H1 (cell line): ENCODE results near the gene FGFBP3. TPM values are rescaled to one million over a fixed set of nuclear protein-coding genes. Genes with fewer than 3 reads are reported as not detected.

Source experiments
- CTCF ChIA-PET: fragments of 300-600 bp; sonication (Branson Sonifier 250); formaldehyde crosslinking; loops from one replicate; lab custom pipeline; 2021; ENCODE audit not compliant: partially characterized antibody; lab: Charles Lee
- POLR2A ChIA-PET: fragments of 300-600 bp; sonication (Branson Sonifier 250); formaldehyde crosslinking; loops from one replicate; lab custom pipeline; 2021; ENCODE audit warnings: inconsistent platforms; ENCODE audit not compliant: partially characterized antibody; lab: Charles Lee
- DNase-seq, 2 experiments: peaks; one replicate each; pipeline versions ENCODE4 v3.0.0 to v3.0.0-alpha.2; 2010 to 2022; ENCODE audit warnings: low spot score in 2 of 2, low read depth in 1 of 2, mixed read lengths in 1 of 2
- FAIRE-seq: peaks from 2 replicates; lab custom pipeline; 2011; peaks lifted over from hg19 to GRCh38; lab: Jason Lieb, UNC
- H2AFZ ChIP-seq: 2 replicates; pipeline ENCODE4 v1.8.1; 2012; ENCODE audit warnings: low read length, inconsistent platforms
- H2AK5ac ChIP-seq: 2 replicates; pipeline ENCODE4 v1.6.1; 2013; ENCODE audit warnings: low read depth, low read length
- H2BK120ac ChIP-seq: replicated peaks from 2 replicates; pipeline ENCODE3; 2013; ENCODE audit warnings: low read depth, low read length, inconsistent platforms
- H2BK12ac ChIP-seq: 2 replicates; pipeline ENCODE4 v1.6.1; 2013; ENCODE audit warnings: low read depth, low read length
- H2BK15ac ChIP-seq: 2 replicates; pipeline ENCODE4 v1.6.1; 2013; ENCODE audit warnings: low read length
- H2BK20ac ChIP-seq: 2 replicates; pipeline ENCODE4 v1.6.1; 2013; ENCODE audit warnings: low read length
- H2BK5ac ChIP-seq: 2 replicates; pipeline ENCODE4 v1.6.1; 2013; ENCODE audit warnings: low read depth, low read length
- H3K14ac ChIP-seq: 2 replicates; pipeline ENCODE4 v1.6.1; 2013; ENCODE audit warnings: inconsistent platforms; ENCODE audit not compliant: insufficient read length
- H3K18ac ChIP-seq: 2 replicates; pipeline ENCODE4 v1.6.1; 2013; ENCODE audit warnings: low read length; ENCODE audit errors: extremely low read depth
- H3K23ac ChIP-seq: 2 replicates; pipeline ENCODE4 v1.6.1; 2013; ENCODE audit warnings: inconsistent platforms; ENCODE audit not compliant: insufficient read length
- H3K23me2 ChIP-seq: 2 replicates; pipeline ENCODE4 v1.6.1; 2013; ENCODE audit warnings: low read depth, low read length
- H3K27ac ChIP-seq: 2 replicates; pipeline ENCODE4 v1.6.1; 2011; ENCODE audit warnings: low read depth, low read length, inconsistent platforms
- H3K27me3 ChIP-seq, 4 experiments: replicated peaks in 1 of 4; 1 replicate in 1 of 4; 2 replicates in 3 of 4; pipeline versions ENCODE4 v1.6.1 to v1.8.1; 2011 to 2013; ENCODE audit warnings: low read length in 3 of 4, mild to moderate bottlenecking in 3 of 4, inconsistent platforms in 2 of 4, mixed read lengths in 2 of 4, moderate library complexity in 1 of 4; ENCODE audit not compliant: control insufficient read depth in 3 of 4, insufficient read depth in 3 of 4; ENCODE audit errors: extremely low read depth in 1 of 4
- H3K36me3 ChIP-seq, 4 experiments: 2 replicates each; pipeline versions ENCODE4 v1.6.1 to v1.8.1; 2011 to 2013; ENCODE audit warnings: mild to moderate bottlenecking in 4 of 4, low read length in 3 of 4, moderate library complexity in 2 of 4, control low read depth in 1 of 4, inconsistent platforms in 1 of 4; ENCODE audit not compliant: insufficient read depth in 4 of 4, control insufficient read depth in 2 of 4
- H3K4ac ChIP-seq: replicated peaks from 2 replicates; pipeline ENCODE3; 2013; ENCODE audit warnings: low read length, low read depth, mixed read lengths, inconsistent platforms; ENCODE audit not compliant: insufficient read length
- H3K4me1 ChIP-seq, 4 experiments: replicated peaks in 1 of 4; 1 replicate in 1 of 4; 2 replicates in 3 of 4; pipeline versions ENCODE4 v1.6.1 to v1.8.1; 2011 to 2013; ENCODE audit warnings: low read length in 3 of 4, inconsistent platforms in 2 of 4, mixed read lengths in 1 of 4; ENCODE audit not compliant: insufficient read depth in 4 of 4, control insufficient read depth in 3 of 4
- H3K4me2 ChIP-seq, 2 experiments: 2 replicates each; pipeline versions ENCODE4 v1.6.1 to v1.8.1; 2011 to 2013; ENCODE audit warnings: low read depth in 2 of 2, low read length in 2 of 2, control low read depth in 1 of 2, inconsistent platforms in 1 of 2, mild to moderate bottlenecking in 1 of 2; ENCODE audit not compliant: insufficient read depth in 1 of 2
- H3K4me3 ChIP-seq, 4 experiments: fragments of 200-600, 300-600 bp in 1 of 4; sonication (generic), shearing (Covaris generic), sonication (Bioruptor Twin) in 1 of 4; 2 replicates each; pipeline versions ENCODE4 v1.5.1 to v1.8.1; 2011 to 2016; ENCODE audit warnings: low read length in 4 of 4, low read depth in 3 of 4, control low read depth in 2 of 4, inconsistent platforms in 2 of 4, mild to moderate bottlenecking in 2 of 4, mixed read lengths in 1 of 4, moderate library complexity in 1 of 4; ENCODE audit not compliant: insufficient read depth in 2 of 4; ENCODE audit errors: extremely low read depth in 1 of 4
- H3K56ac ChIP-seq: replicated peaks from 2 replicates; pipeline ENCODE3; 2013; ENCODE audit warnings: low read depth, mild to moderate bottlenecking, mixed read lengths, low read length, inconsistent platforms; ENCODE audit not compliant: insufficient read length
- H3K79me1 ChIP-seq: 2 replicates; pipeline ENCODE4 v1.6.1; 2013; ENCODE audit warnings: low read depth, low read length, control low read depth
- H3K79me2 ChIP-seq, 2 experiments: 2 replicates each; pipeline versions ENCODE4 v1.6.1 to v1.8.1; 2012 to 2013; ENCODE audit warnings: low read length in 2 of 2, mild to moderate bottlenecking in 2 of 2, inconsistent platforms in 1 of 2; ENCODE audit not compliant: insufficient read depth in 2 of 2, control insufficient read depth in 1 of 2
- H3K9ac ChIP-seq, 4 experiments: replicated peaks in 1 of 4; 1 replicate in 1 of 4; 2 replicates in 3 of 4; pipeline versions ENCODE4 v1.6.1 to v1.8.1; 2011 to 2013; ENCODE audit warnings: low read depth in 3 of 4, low read length in 3 of 4, control low read depth in 2 of 4, mild to moderate bottlenecking in 2 of 4, moderate library complexity in 2 of 4, inconsistent platforms in 1 of 4; ENCODE audit errors: extremely low read depth in 1 of 4
- H3K9me3 ChIP-seq, 2 experiments: 2 replicates each; pipeline versions ENCODE4 v1.6.1 to v1.8.1; 2012 to 2013; ENCODE audit warnings: mild to moderate bottlenecking in 2 of 2, moderate library complexity in 2 of 2, control low read depth in 1 of 2, inconsistent platforms in 1 of 2, low read depth in 1 of 2, low read length in 1 of 2, mixed read lengths in 1 of 2; ENCODE audit not compliant: insufficient read depth in 2 of 2
- H4K20me1 ChIP-seq, 2 experiments: replicated peaks in 1 of 2; 2 replicates each; pipeline versions ENCODE3 to v1.8.1; 2011 to 2013; ENCODE audit warnings: inconsistent platforms in 2 of 2, low read length in 2 of 2, mild to moderate bottlenecking in 1 of 2; ENCODE audit not compliant: insufficient read depth in 2 of 2, control insufficient read depth in 1 of 2
- H4K5ac ChIP-seq: 2 replicates; pipeline ENCODE4 v1.6.1; 2013; ENCODE audit warnings: low read length, low read depth, mixed read lengths, inconsistent platforms; ENCODE audit not compliant: insufficient read length
- H4K8ac ChIP-seq: 2 replicates; pipeline ENCODE4 v1.8.0; 2013; ENCODE audit warnings: mild to moderate bottlenecking, moderate library complexity, low read length, inconsistent platforms; ENCODE audit not compliant: insufficient read depth; ENCODE audit errors: extremely low read depth
- H4K91ac ChIP-seq: replicated peaks from 2 replicates; pipeline ENCODE3; 2013; ENCODE audit warnings: low read length, mixed read lengths, inconsistent platforms; ENCODE audit not compliant: insufficient read length
- ASH2L ChIP-seq: fragments of 200-600, 300-600 bp; sonication (generic); IDR thresholded peaks from one replicate; pipeline ENCODE4 v1.7.1; 2017; ENCODE audit warnings: low read length
- EGR1 ChIP-seq: IDR thresholded peaks from 2 replicates; pipeline ENCODE4 v1.6.1; 2011; ENCODE audit warnings: low read depth, low read length, borderline replicate concordance
- GABPA ChIP-seq: IDR thresholded peaks from 2 replicates; pipeline ENCODE4 v1.6.1; 2011; ENCODE audit warnings: mild to moderate bottlenecking, low read length, moderate library complexity, borderline replicate concordance; ENCODE audit not compliant: insufficient read depth
- GTF2F1 ChIP-seq: IDR thresholded peaks from 2 replicates; pipeline ENCODE4 v1.6.1; 2012; ENCODE audit warnings: low read depth, low read length, improper control_type of control experiment, borderline replicate concordance
- KDM1A ChIP-seq: fragments of 200-600, 300-600 bp; sonication (generic); IDR thresholded peaks from 2 replicates; pipeline ENCODE4 v1.7.1; 2016; ENCODE audit warnings: mild to moderate bottlenecking, low read length, borderline replicate concordance
- KDM5A ChIP-seq: fragments of 200-600 bp; IDR thresholded peaks from 2 replicates; pipeline ENCODE4 v1.7.1; 2012; ENCODE audit warnings: mild to moderate bottlenecking, low read length, inconsistent platforms, mixed read lengths
- MAFK ChIP-seq: IDR thresholded peaks from 2 replicates; pipeline ENCODE4 v1.6.1; 2012; ENCODE audit warnings: low read depth, mild to moderate bottlenecking, improper control_type of control experiment, low read length
- NANOG ChIP-seq: IDR thresholded peaks from 2 replicates; pipeline ENCODE4 v1.6.1; 2011; ENCODE audit warnings: low read length, low read depth, mild to moderate bottlenecking, inconsistent platforms; ENCODE audit not compliant: insufficient read depth, poor library complexity, severe bottlenecking
- POLR2AphosphoS5 ChIP-seq: IDR thresholded peaks from 2 replicates; pipeline ENCODE4 v1.6.1; 2011; ENCODE audit warnings: low read depth, low read length
- RFX5 ChIP-seq: IDR thresholded peaks from 2 replicates; pipeline ENCODE4 v1.6.1; 2011; ENCODE audit warnings: low read depth, low read length, improper control_type of control experiment, borderline replicate concordance
- RNF2 ChIP-seq: fragments of 200-900, 300-1000 bp; sonication (generic); IDR thresholded peaks from 2 replicates; pipeline ENCODE4 v1.7.1; 2016; ENCODE audit warnings: borderline replicate concordance, low read depth, mild to moderate bottlenecking, antibody characterized with exemption, low read length; ENCODE audit not compliant: poor library complexity, severe bottlenecking; ENCODE audit errors: missing control alignments
- TAF7 ChIP-seq: optimal IDR thresholded peaks from 2 replicates; pipeline ENCODE3; 2011; ENCODE audit warnings: low read depth, mild to moderate bottlenecking, inconsistent platforms, low read length, moderate library complexity, borderline replicate concordance
- WGBS, 2 experiments: shearing (Covaris generic) in 1 of 2; methylation state at CpG; one replicate each; pipeline versions ENCODE4 v1.1.6 to v1.1.7; 2013 to 2015; ENCODE audit warnings: low lambda C conversion rate in 2 of 2, mixed read lengths in 2 of 2, inconsistent platforms in 1 of 2, low coverage in 1 of 2, missing lambda C conversion rate in 1 of 2; ENCODE audit not compliant: insufficient replicate concordance in 2 of 2, insufficient coverage in 1 of 2, insufficient read length in 1 of 2; ENCODE audit errors: extremely low coverage in 1 of 2, missing lambda C conversion rate in 1 of 2; 5-methylcytosine and 5-hydroxymethylcytosine counted together
- polyA plus RNA-seq, 7 experiments: library from polyadenylated mRNA; depleted of rRNA in 3 of 7; stranded (reverse) in 5 of 7; unstranded in 2 of 7; fragments of >200 nt in 5 of 7; fragments of 200-250 nt in 2 of 7; gene quantifications; 1 replicate in 5 of 7; 2 replicates in 1 of 7; 4 replicates in 1 of 7; pipeline versions ENCODE4 v1.2.1 to v1.2.3, GENCODE V29; 2011 to 2013; ENCODE audit warnings: missing spikeins in 2 of 7, mixed read lengths in 2 of 7
- total RNA-seq: library from RNA; stranded (reverse); fragmentation: NEBNext Ultra II Directional; extraction: Animal tissue kit (Norgen Biotek cat#: 25700); gene quantifications from 2 replicates; pipeline ENCODE4 v1.2.1, GENCODE V29; 2021
- TF ChIP-seq, protein P1 (sequence below): IDR thresholded peaks from 2 replicates; pipeline ENCODE4 v1.6.1; 2012; ENCODE audit warnings: inconsistent platforms

The FGFBP3 gene
- total and polyA plus RNA-seq, 2 of the 8 experiments (the other 6 are each of a cell fraction or from before 2014, with no cell fraction given) = 54.6 to 115 TPM

DNA sequence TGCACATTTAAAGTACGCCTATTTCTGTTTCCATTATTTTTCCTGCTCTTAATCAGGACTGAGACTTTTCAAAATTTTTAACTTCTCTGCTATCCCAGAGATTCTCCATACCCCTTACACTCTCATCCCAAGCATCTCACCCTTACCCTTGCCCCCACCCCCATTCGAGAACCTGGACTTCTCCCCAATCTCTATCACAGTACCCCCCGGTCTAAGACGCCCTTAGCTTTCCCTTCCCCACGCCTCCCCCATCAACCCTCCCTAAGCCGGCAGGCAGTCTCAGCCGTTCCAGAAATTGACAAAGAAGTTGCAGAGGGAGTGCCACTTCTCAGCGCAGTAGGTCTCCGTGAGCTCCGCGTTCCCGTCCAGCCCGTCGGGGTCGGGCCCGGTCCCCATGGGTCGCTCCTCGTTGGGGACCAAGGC is 1.4 kb downstream of the FGFBP3 start:
- no peak overlapping the region for H2BK120ac ChIP-seq
- H2AK5ac ChIP-seq = no peak overlapping the region
- no peak overlapping the region for H2BK20ac ChIP-seq
- WGBS, 2 experiments = 4% methylated on average over 17 of the region's 18 CpGs; no CpG with 5 or more reads in 1 of the 2 experiments
- peak overlapping the region; percentile 69 to 88 (median 80) for H3K4me3 ChIP-seq
- CTCF ChIA-PET = interaction anchor here (0.6 to 2.5 kb wide), 16 partner anchors 10 to 1042 kb away, joined by 3 to 10 read pairs (median 3); partner anchors contain the start of gene BTAF1
- peak overlapping the region; percentile 96 for H4K91ac ChIP-seq
- no peaks in the 10 kb centered on the region for H3K27me3 ChIP-seq
- H3K79me1 ChIP-seq = peaks cover 5% of the 10 kb centered on the region; the same call in 1 of the 2 replicates
- H4K8ac ChIP-seq = peak overlapping the region; percentile 86
- POLR2A ChIA-PET = interaction anchor here (0.7 to 2.6 kb wide), 10 partner anchors 11 to 1013 kb away, joined by 3 to 26 read pairs (median 4); partner anchors contain the start of genes BTAF1 and TNKS2
- H3K56ac ChIP-seq = peak overlapping the region; percentile 82
- peak overlapping the region; percentile 96 for H4K5ac ChIP-seq
- no peak overlapping the region for H3K27ac ChIP-seq
- FAIRE-seq (no peak), DNase-seq (no peak)
- peak overlapping the region; percentile 49 to 73 (median 66) for H3K9ac ChIP-seq
- peak overlapping the region; percentile 62 to 78 for H3K4me2 ChIP-seq
- H2AFZ ChIP-seq = no peak overlapping the region
- H2BK12ac ChIP-seq = no peak overlapping the region
- H2BK5ac ChIP-seq = no peak overlapping the region
- no peaks in the 10 kb centered on the region for H4K20me1 ChIP-seq
- H3K36me3 ChIP-seq = peaks cover 2 to 29% (median 10%) of the 10 kb centered on the region in 4 experiments; a peak in 5 of 8 replicates
- H2BK15ac ChIP-seq = no peak overlapping the region; the same call in 1 of the 2 replicates
- no peak overlapping the region for H3K23ac ChIP-seq
- no peaks in the 10 kb centered on the region for H3K9me3 ChIP-seq
- peak overlapping the region; percentile 78 for H3K4ac ChIP-seq
- peak overlapping the region; percentile 95 for H3K18ac ChIP-seq
- peaks cover 1 to 7% (median 4%) of the 10 kb centered on the region in 4 experiments; a peak in 3 of 7 replicates for H3K4me1 ChIP-seq
- H3K23me2 ChIP-seq = peaks cover 15% of the 10 kb centered on the region
- no peak overlapping the region for H3K14ac ChIP-seq
- peaks cover 10 to 36% of the 10 kb centered on the region in 2 experiments for H3K79me2 ChIP-seq
- TF ChIP-seq NANOG (no peak), KDM1A (no peak), GABPA (no peak), GTF2F1 (no peak), MAFK (no peak), RNF2 (no peak), POLR2AphosphoS5 (no peak), RFX5 (no peak), KDM5A (no peak), EGR1 (no peak), TAF7 (no peak), ASH2L (no peak)
- TF ChIP-seq, protein P1, sequence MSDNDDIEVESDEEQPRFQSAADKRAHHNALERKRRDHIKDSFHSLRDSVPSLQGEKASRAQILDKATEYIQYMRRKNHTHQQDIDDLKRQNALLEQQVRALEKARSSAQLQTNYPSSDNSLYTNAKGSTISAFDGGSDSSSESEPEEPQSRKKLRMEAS = no peak
